ENCODE data around the gene CIAO3. TPM values are rescaled to one million over a fixed set of nuclear protein-coding genes. Genes with fewer than 3 reads are reported as not detected.

Gene CIAO3
- total RNA-seq, 2 donors from 2014 or later, result 41.4 to 43.3 TPM

- Histone ChIP-seq H3K36me3 (ENCODE audit: control insufficient read depth, insufficient read depth, low read length) (peaks cover 29% of the 10 kb centered on the region), H3K4me3 (ENCODE audit: low read length) (peak within 1 kb of the TSS; percentile 93), H3K27ac (ENCODE audit: low read depth, low read length) (no peak within 1 kb of the TSS), H3K9me3 (ENCODE audit: control insufficient read depth, low read length) (no peaks in the 10 kb centered on the region), H3K9ac (ENCODE audit: extremely low read depth, low read length, poor library complexity, severe bottlenecking) (peak within 1 kb of the TSS; percentile 68), H3K4me1 (ENCODE audit: control insufficient read depth, insufficient read depth, low read length) (peaks cover 4% of the 10 kb centered on the region), H3K27me3 (ENCODE audit: control insufficient read depth, insufficient read depth, low read length, poor library complexity, severe bottlenecking) (no peaks in the 10 kb centered on the region)
- no peaks in the 10 kb centered on the region for H3K9me3 Mint-ChIP-seq
- 0 to 1% methylated on average over 56 to 95 of the region's 97 CpGs for WGBS, 2 experiments (ENCODE audit: insufficient coverage in 1 of 2, insufficient read length in 1 of 2)
- peaks cover 14% of the 10 kb centered on the region for H3K36me3 Mint-ChIP-seq (ENCODE audit: low read depth)
- H3K27ac Mint-ChIP-seq, result peak within 1 kb of the TSS; percentile 35
- no peaks in the 10 kb centered on the region for H3K27me3 Mint-ChIP-seq (ENCODE audit: insufficient read depth)
- TF ChIP-seq, protein P1, sequence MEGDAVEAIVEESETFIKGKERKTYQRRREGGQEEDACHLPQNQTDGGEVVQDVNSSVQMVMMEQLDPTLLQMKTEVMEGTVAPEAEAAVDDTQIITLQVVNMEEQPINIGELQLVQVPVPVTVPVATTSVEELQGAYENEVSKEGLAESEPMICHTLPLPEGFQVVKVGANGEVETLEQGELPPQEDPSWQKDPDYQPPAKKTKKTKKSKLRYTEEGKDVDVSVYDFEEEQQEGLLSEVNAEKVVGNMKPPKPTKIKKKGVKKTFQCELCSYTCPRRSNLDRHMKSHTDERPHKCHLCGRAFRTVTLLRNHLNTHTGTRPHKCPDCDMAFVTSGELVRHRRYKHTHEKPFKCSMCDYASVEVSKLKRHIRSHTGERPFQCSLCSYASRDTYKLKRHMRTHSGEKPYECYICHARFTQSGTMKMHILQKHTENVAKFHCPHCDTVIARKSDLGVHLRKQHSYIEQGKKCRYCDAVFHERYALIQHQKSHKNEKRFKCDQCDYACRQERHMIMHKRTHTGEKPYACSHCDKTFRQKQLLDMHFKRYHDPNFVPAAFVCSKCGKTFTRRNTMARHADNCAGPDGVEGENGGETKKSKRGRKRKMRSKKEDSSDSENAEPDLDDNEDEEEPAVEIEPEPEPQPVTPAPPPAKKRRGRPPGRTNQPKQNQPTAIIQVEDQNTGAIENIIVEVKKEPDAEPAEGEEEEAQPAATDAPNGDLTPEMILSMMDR (conservative IDR thresholded peaks at IDR 0.05), result no peak
- H3K4me3 Mint-ChIP-seq, result peak within 1 kb of the TSS; percentile 76
- no peaks in the 10 kb centered on the region for H3K4me1 Mint-ChIP-seq
- DNase-seq, result peak; percentile 97
These were observed 47.8 kb upstream of the CIAO3 start, which contains the start of gene CHTF18 for GRCh38 chr16:788399-789126. Gene CHTF18 (plus strand): TSS chr16:788620. CDS start chr16:788685, 65 bp downstream.

DNA sequence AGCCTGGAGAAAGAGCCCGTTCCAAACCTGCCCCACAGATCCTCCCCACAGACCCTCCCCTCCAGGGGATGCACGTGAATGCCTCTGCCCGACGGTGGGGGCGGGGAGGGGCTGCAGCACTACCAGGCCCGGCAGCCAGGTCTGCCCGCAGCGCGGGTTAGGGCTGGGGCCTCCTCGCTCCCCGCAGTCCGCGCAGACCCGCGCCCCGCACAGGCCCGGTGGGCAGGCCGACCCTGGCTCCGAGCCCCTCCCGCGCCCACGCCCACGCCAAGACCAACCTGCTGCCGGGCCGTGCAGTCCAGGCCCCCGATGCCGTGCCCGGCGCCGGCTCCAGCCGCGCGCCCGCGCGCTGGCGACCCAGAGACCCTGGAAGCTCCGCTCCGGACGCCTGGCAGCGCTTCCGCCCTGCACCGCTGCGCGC lies 47.2 kb upstream of the CIAO3 start, which contains the start of gene RPUSD1:
Gene RPUSD1 (minus strand): TSS at position 404 of the 421 bp plus-strand sequence. CDS start 644 bp downstream, outside the sequence.
- peaks cover 4% of the 10 kb centered on the region for H3K4me1 ChIP-seq (ENCODE audit: control insufficient read depth, insufficient read depth, low read length)
- no peaks in the 10 kb centered on the region for H3K4me1 Mint-ChIP-seq
- peak within 1 kb of the TSS; percentile 93 for H3K4me3 ChIP-seq (ENCODE audit: low read length)
- no peaks in the 10 kb centered on the region for H3K9me3 ChIP-seq (ENCODE audit: control insufficient read depth, low read length)
- TF ChIP-seq, protein P1 (conservative IDR thresholded peaks at IDR 0.05), result no peak
- no peaks in the 10 kb centered on the region for H3K27me3 Mint-ChIP-seq (ENCODE audit: insufficient read depth)
- H3K27ac Mint-ChIP-seq, result peak within 1 kb of the TSS; percentile 35
- no peak within 1 kb of the TSS for H3K27ac ChIP-seq (ENCODE audit: low read depth, low read length)
- H3K9ac ChIP-seq (ENCODE audit: extremely low read depth, low read length, poor library complexity, severe bottlenecking), result peak within 1 kb of the TSS; percentile 68
- DNase-seq, result no peak
- no peaks in the 10 kb centered on the region for H3K9me3 Mint-ChIP-seq
- H3K36me3 ChIP-seq (ENCODE audit: control insufficient read depth, insufficient read depth, low read length), result peaks cover 26% of the 10 kb centered on the region
- 1% methylated on average over 45 of the region's 45 CpGs; no CpG with 5 or more reads in 1 of the 2 experiments for WGBS, 2 experiments (ENCODE audit: insufficient coverage in 1 of 2, insufficient read length in 1 of 2)
- no peaks in the 10 kb centered on the region for H3K27me3 ChIP-seq (ENCODE audit: control insufficient read depth, insufficient read depth, low read length, poor library complexity, severe bottlenecking)
- peaks cover 14% of the 10 kb centered on the region for H3K36me3 Mint-ChIP-seq (ENCODE audit: low read depth)
- peak within 1 kb of the TSS; percentile 76 for H3K4me3 Mint-ChIP-seq

- Histone ChIP-seq H3K4me1 (ENCODE audit: control insufficient read depth, insufficient read depth, low read length) (peaks cover 4% of the 10 kb centered on the region), H3K27me3 (ENCODE audit: control insufficient read depth, insufficient read depth, low read length, poor library complexity, severe bottlenecking) (no peaks in the 10 kb centered on the region), H3K9ac (ENCODE audit: extremely low read depth, low read length, poor library complexity, severe bottlenecking) (peak overlapping the region; percentile 60), H3K27ac (ENCODE audit: low read depth, low read length) (no peak overlapping the region), H3K9me3 (ENCODE audit: control insufficient read depth, low read length) (no peaks in the 10 kb centered on the region), H3K4me3 (ENCODE audit: low read length) (peak overlapping the region; percentile 93), H3K36me3 (ENCODE audit: control insufficient read depth, insufficient read depth, low read length) (peaks cover 26% of the 10 kb centered on the region)
- TF ChIP-seq, protein P1 (conservative IDR thresholded peaks at IDR 0.05), result no peak
- Mint-ChIP-seq H3K9me3 (no peaks in the 10 kb centered on the region), H3K27ac (peak overlapping the region; percentile 35), H3K27me3 (ENCODE audit: insufficient read depth) (no peaks in the 10 kb centered on the region), H3K4me1 (no peaks in the 10 kb centered on the region), H3K36me3 (ENCODE audit: low read depth) (peaks cover 14% of the 10 kb centered on the region), H3K4me3 (peak overlapping the region; percentile 76)
- WGBS, 2 experiments (ENCODE audit: insufficient coverage in 1 of 2, insufficient read length in 1 of 2), result 52% methylated on average over 37 to 47 of the region's 47 CpGs
- DNase-seq, result no peak
These were observed 46.6 kb upstream of the CIAO3 start for GRCh38 chr16:787321-787966.
